Uterus (tissue), 2 donors: ENCODE measurements around the gene PRR35.

Source experiments
- POLR2A ChIP-seq, 2 donors: fragments of 450-650 bp; IDR thresholded peaks; one replicate each; pipeline ENCODE4 v1.6.1; 2016; ENCODE audit warnings: antibody characterized with exemption in 2 of 2, mild to moderate bottlenecking in 1 of 2, moderate library complexity in 1 of 2
- TF ChIP-seq, protein P1 (sequence below), 4 experiments: fragments of 200-600 bp in 2 of 4; fragments of 450-650 bp in 2 of 4; sonication (generic) in 2 of 4; IDR thresholded peaks; one replicate each; pipeline ENCODE4 v1.5.1; 2016 to 2019; ENCODE audit warnings: antibody characterized with exemption in 4 of 4, mild to moderate bottlenecking in 2 of 4, moderate library complexity in 1 of 4

GRCh38 chr16:554640-555365 is 5.4 kb upstream of the PRR35 start:
- TF ChIP-seq, protein P1, sequence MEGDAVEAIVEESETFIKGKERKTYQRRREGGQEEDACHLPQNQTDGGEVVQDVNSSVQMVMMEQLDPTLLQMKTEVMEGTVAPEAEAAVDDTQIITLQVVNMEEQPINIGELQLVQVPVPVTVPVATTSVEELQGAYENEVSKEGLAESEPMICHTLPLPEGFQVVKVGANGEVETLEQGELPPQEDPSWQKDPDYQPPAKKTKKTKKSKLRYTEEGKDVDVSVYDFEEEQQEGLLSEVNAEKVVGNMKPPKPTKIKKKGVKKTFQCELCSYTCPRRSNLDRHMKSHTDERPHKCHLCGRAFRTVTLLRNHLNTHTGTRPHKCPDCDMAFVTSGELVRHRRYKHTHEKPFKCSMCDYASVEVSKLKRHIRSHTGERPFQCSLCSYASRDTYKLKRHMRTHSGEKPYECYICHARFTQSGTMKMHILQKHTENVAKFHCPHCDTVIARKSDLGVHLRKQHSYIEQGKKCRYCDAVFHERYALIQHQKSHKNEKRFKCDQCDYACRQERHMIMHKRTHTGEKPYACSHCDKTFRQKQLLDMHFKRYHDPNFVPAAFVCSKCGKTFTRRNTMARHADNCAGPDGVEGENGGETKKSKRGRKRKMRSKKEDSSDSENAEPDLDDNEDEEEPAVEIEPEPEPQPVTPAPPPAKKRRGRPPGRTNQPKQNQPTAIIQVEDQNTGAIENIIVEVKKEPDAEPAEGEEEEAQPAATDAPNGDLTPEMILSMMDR (IDR thresholded peaks at IDR 0.05) = no peak
- TF ChIP-seq POLR2A (IDR thresholded peaks at IDR 0.05) = no peak
